Cardiac muscle cell (in vitro differentiated cells and primary cell): ENCODE data around the gene COMMD7. TPM values are rescaled to one million over a fixed set of nuclear protein-coding genes. Genes with fewer than 3 reads are reported as not detected.

ENCODE experiments used
- DNase-seq, 2 donors: peaks; one replicate each; pipeline versions ENCODE4 v3.0.0 to v3.0.0-alpha.2; 2010 to 2017; ENCODE audit warnings: low read depth in 1 of 2, low spot score in 1 of 2
- H3K27ac ChIP-seq: fragments of 200-600 bp; sonication (generic); 2 replicates; pipeline ENCODE4 v1.5.1; 2016
- H3K27me3 ChIP-seq: fragments of 200-600 bp; sonication (generic); 2 replicates; pipeline ENCODE4 v1.6.0; 2016; ENCODE audit warnings: control low read depth
- H3K36me3 ChIP-seq: fragments of 200-600 bp; sonication (generic); 2 replicates; pipeline ENCODE4 v1.5.1; 2016; ENCODE audit warnings: control low read depth
- H3K4me1 ChIP-seq: fragments of 200-600 bp; sonication (generic); 2 replicates; pipeline ENCODE4 v1.8.1; 2017; ENCODE audit warnings: low read depth, mild to moderate bottlenecking, mixed run types
- H3K4me3 ChIP-seq: fragments of 200-600 bp; sonication (generic); 2 replicates; pipeline ENCODE4 v1.5.1; 2016; ENCODE audit warnings: mild to moderate bottlenecking
- H3K9me3 ChIP-seq: fragments of 200-600 bp; sonication (generic); 2 replicates; pipeline ENCODE4 v1.5.1; 2017; ENCODE audit warnings: low read depth, mild to moderate bottlenecking, control low read depth
- polyA plus RNA-seq: library from polyadenylated mRNA; unstranded; fragments of >200 nt; fragmentation: Nextera tagmentation; extraction: Ambion mirVana; gene quantifications from 2 replicates; pipeline ENCODE4 v1.2.1, GENCODE V29; 2016
- total RNA-seq: library from RNA; depleted of rRNA; stranded (reverse); fragments of >200 nt; gene quantifications from 2 replicates; pipeline ENCODE4 v1.2.3, GENCODE V29; 2016
- TF ChIP-seq, protein P1 (sequence below): IDR thresholded peaks from 2 replicates; pipeline ENCODE4 v1.5.1; 2012; ENCODE audit warnings: low read depth, mild to moderate bottlenecking, low read length

The COMMD7 gene
- total and polyA plus RNA-seq, 2 experiments from 2014 or later: 36.1 to 156 TPM

GRCh38 chr20:32672394-32672981 is 70.8 kb downstream of the COMMD7 start:
- H3K4me1 ChIP-seq: peaks cover 10% of the 10 kb centered on the region
- no peak overlapping the region for H3K4me3 ChIP-seq
- no peaks in the 10 kb centered on the region for H3K9me3 ChIP-seq
- H3K27ac ChIP-seq: peak overlapping the region; percentile 60
- no peaks in the 10 kb centered on the region for H3K36me3 ChIP-seq
- H3K27me3 ChIP-seq: no peaks in the 10 kb centered on the region
- TF ChIP-seq, protein P1, sequence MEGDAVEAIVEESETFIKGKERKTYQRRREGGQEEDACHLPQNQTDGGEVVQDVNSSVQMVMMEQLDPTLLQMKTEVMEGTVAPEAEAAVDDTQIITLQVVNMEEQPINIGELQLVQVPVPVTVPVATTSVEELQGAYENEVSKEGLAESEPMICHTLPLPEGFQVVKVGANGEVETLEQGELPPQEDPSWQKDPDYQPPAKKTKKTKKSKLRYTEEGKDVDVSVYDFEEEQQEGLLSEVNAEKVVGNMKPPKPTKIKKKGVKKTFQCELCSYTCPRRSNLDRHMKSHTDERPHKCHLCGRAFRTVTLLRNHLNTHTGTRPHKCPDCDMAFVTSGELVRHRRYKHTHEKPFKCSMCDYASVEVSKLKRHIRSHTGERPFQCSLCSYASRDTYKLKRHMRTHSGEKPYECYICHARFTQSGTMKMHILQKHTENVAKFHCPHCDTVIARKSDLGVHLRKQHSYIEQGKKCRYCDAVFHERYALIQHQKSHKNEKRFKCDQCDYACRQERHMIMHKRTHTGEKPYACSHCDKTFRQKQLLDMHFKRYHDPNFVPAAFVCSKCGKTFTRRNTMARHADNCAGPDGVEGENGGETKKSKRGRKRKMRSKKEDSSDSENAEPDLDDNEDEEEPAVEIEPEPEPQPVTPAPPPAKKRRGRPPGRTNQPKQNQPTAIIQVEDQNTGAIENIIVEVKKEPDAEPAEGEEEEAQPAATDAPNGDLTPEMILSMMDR: no peak
- DNase-seq: no peak

GRCh38 chr20:32670773-32671455 is 72.4 kb downstream of the COMMD7 start:
- Histone ChIP-seq H3K27me3 (no peaks in the 10 kb centered on the region), H3K4me3 (no peak overlapping the region), H3K9me3 (no peaks in the 10 kb centered on the region), H3K4me1 (peaks cover 10% of the 10 kb centered on the region), H3K27ac (no peak overlapping the region), H3K36me3 (no peaks in the 10 kb centered on the region)
- no peak for DNase-seq
- TF ChIP-seq, protein P1: no peak

- no peak overlapping the region for H3K4me3 ChIP-seq
- TF ChIP-seq, protein P1: no peak
- peaks cover 9% of the 10 kb centered on the region for H3K4me1 ChIP-seq
- no peaks in the 10 kb centered on the region for H3K27me3 ChIP-seq
- H3K36me3 ChIP-seq: no peaks in the 10 kb centered on the region
- H3K27ac ChIP-seq: peak overlapping the region; percentile 40
- no peak for DNase-seq
- H3K9me3 ChIP-seq: no peaks in the 10 kb centered on the region
These were observed 76.2 kb downstream of the COMMD7 start for GRCh38 chr20:32667027-32667426.

- H3K4me3 ChIP-seq: no peak overlapping the region
- no peak for DNase-seq
These were observed 78.5 kb downstream of the COMMD7 start for GRCh38 chr20:32664678-32665159.

DNA sequence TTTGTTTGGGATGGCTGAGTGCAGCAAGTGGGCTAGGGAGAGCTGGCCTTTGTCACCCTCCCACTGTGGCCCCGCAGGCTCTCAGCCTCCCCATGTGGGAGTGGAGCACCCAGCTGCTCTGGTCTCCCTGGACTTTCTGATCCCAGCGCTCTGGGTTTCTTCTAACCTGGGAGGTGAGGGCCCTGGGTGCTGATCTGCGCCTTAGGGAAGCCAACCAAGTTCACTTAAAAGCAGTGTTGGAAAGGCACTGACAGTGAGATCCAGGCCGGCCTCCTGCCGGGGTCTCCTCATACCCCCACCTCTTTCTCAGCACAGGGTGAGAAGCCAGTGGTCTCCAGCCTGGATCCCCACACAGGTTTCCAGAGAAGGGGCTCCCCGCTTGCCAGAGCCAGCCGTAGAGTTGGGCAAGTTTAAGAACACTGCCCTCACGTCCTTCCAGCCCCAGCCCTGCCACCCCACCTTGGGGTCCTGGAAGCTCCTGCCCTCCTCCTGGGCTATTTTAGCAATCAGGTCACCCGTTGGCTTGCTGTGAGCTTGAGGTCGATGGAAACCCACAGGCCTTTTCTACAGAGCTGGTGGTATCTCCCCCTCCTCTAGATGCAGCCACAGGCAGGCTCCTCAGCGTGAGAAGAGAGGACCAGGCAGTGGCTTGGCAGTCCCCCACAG is 79.1 kb downstream of the COMMD7 start:
- peak overlapping the region; percentile 78 for H3K27ac ChIP-seq
- no peaks in the 10 kb centered on the region for H3K36me3 ChIP-seq
- TF ChIP-seq, protein P1: no peak
- H3K9me3 ChIP-seq: no peaks in the 10 kb centered on the region
- no peak for DNase-seq
- no peaks in the 10 kb centered on the region for H3K27me3 ChIP-seq
- no peak overlapping the region for H3K4me3 ChIP-seq
- peaks cover 9% of the 10 kb centered on the region for H3K4me1 ChIP-seq

More at GRCh38 chr20:32664678-32665159, 78.5 kb downstream of the COMMD7 start:
- peaks cover 9% of the 10 kb centered on the region for H3K4me1 ChIP-seq
- no peaks in the 10 kb centered on the region for H3K9me3 ChIP-seq
- no peaks in the 10 kb centered on the region for H3K27me3 ChIP-seq
- peak overlapping the region; percentile 78 for H3K27ac ChIP-seq
- TF ChIP-seq, protein P1: no peak
- H3K36me3 ChIP-seq: no peaks in the 10 kb centered on the region
